ENCODE measurements around the gene SERAC1. TPM values are rescaled to one million over a fixed set of nuclear protein-coding genes. Genes with fewer than 3 reads are reported as not detected.

The SERAC1 gene
- total and polyA plus RNA-seq, 4 donors: 2.0 to 4.4 (median 2.3) TPM

GRCh38 chr6:158066136-158066781 is 101.8 kb downstream of the SERAC1 start:
- no peak for TF ChIP-seq CTCF (IDR thresholded peaks at IDR 0.05; ENCODE audit: low read depth, low read length, missing input control)
- no peak for TF ChIP-seq TAF1 (conservative IDR thresholded peaks at IDR 0.05)
- no peak for TF ChIP-seq GABPA (IDR thresholded peaks at IDR 0.05 in 1 of 2, conservative IDR thresholded peaks at IDR 0.05 in 1 of 2)
- no peak for TF ChIP-seq MAX (IDR thresholded peaks at IDR 0.05)
- no peak for TF ChIP-seq SP1 (IDR thresholded peaks at IDR 0.05)
- TF ChIP-seq HNF4A (conservative IDR thresholded peaks at IDR 0.05): no peak
- TF ChIP-seq HNF4G (IDR thresholded peaks at IDR 0.05): no peak
- no peak for TF ChIP-seq ZBTB33 (IDR thresholded peaks at IDR 0.05)
- TF ChIP-seq REST (IDR thresholded peaks at IDR 0.05): no peak
- TF ChIP-seq RAD21 (IDR thresholded peaks at IDR 0.05): no peak
- no peak for TF ChIP-seq EGR1 (IDR thresholded peaks at IDR 0.05; ENCODE audit: low read depth in 2 of 2)
- WGBS: 94% methylated on average over 23 of the region's 23 CpGs
- Histone ChIP-seq H3K9me3 (ENCODE audit: control insufficient read depth in 4 of 4, low read length in 3 of 4) (no peaks in the 10 kb centered on the region), H3K27me3 (ENCODE audit: control insufficient read depth in 4 of 4, insufficient read depth in 4 of 4, low read length in 3 of 4) (no peaks in the 10 kb centered on the region), H3K27ac (ENCODE audit: low read depth in 1 of 2, low read length in 2 of 2) (no peak overlapping the region), H3K4me1 (ENCODE audit: control insufficient read depth in 4 of 4, insufficient read depth in 4 of 4, low read length in 3 of 4) (no peaks in the 10 kb centered on the region), H3K36me3 (ENCODE audit: control insufficient read depth in 4 of 4, insufficient read depth in 3 of 4, low read depth in 1 of 4, low read length in 3 of 4) (peaks cover 2 to 47% (median 14%) of the 10 kb centered on the region in 4 donors), H3K4me3 (ENCODE audit: low read depth in 1 of 3, low read length in 3 of 3) (no peak overlapping the region), H3K9ac (ENCODE audit: low read depth in 1 of 2, low read length in 2 of 2) (no peak overlapping the region)
- DNase-seq (ENCODE audit: low spot score): no peak

GRCh38 chr6:158064725-158065251 is 103.3 kb downstream of the SERAC1 start:
- no peak for DNase-seq (ENCODE audit: low spot score)
- WGBS: 93% methylated on average over 24 of the region's 24 CpGs

More at GRCh38 chr6:158064725-158065251, 103.3 kb downstream of the SERAC1 start:
- peaks cover 0 to 1% (median 0%) of the 10 kb centered on the region in 4 donors for H3K4me1 ChIP-seq (ENCODE audit: control insufficient read depth in 4 of 4, insufficient read depth in 4 of 4, low read length in 3 of 4)
- no peak overlapping the region for H3K27ac ChIP-seq (ENCODE audit: low read depth in 1 of 2, low read length in 2 of 2)
- H3K4me3 ChIP-seq (ENCODE audit: low read depth in 1 of 3, low read length in 3 of 3): no peak overlapping the region
- no peak overlapping the region for H3K9ac ChIP-seq (ENCODE audit: low read depth in 1 of 2, low read length in 2 of 2)
- no peak for TF ChIP-seq MAX (IDR thresholded peaks at IDR 0.05)
- peaks cover 0 to 39% (median 10%) of the 10 kb centered on the region in 4 donors for H3K36me3 ChIP-seq (ENCODE audit: control insufficient read depth in 4 of 4, insufficient read depth in 3 of 4, low read depth in 1 of 4, low read length in 3 of 4)
- H3K9me3 ChIP-seq (ENCODE audit: control insufficient read depth in 4 of 4, low read length in 3 of 4): no peaks in the 10 kb centered on the region
- H3K27me3 ChIP-seq (ENCODE audit: control insufficient read depth in 4 of 4, insufficient read depth in 4 of 4, low read length in 3 of 4): no peaks in the 10 kb centered on the region
